Measurements from ENCODE around the gene CAMLG. TPM values are rescaled to one million over a fixed set of nuclear protein-coding genes. Genes with fewer than 3 reads are reported as not detected.
"Not testable (repeated sequence)": the region's sequence is repeated elsewhere in the genome, so short reads cannot be mapped to it uniquely, and the experiment has no call there.

Gene CAMLG
- 22.6 and 23.4 TPM in 2 replicates for total RNA-seq

GRCh38 chr5:134738133-134738962 is at the start of gene CAMLG:
TSS of gene CAMLG (plus strand) at chr5:134738548. CDS start at chr5:134738621, 73 bp downstream.
- intact Hi-C loops (cut with micrococcal nuclease): loop anchor here (1.0 to 10.0 kb wide), 18 partner anchors 20 to 771 kb away; partner anchors contain the start of genes C5orf15, C5orf24, CDKL3 and DDX46

DNA sequence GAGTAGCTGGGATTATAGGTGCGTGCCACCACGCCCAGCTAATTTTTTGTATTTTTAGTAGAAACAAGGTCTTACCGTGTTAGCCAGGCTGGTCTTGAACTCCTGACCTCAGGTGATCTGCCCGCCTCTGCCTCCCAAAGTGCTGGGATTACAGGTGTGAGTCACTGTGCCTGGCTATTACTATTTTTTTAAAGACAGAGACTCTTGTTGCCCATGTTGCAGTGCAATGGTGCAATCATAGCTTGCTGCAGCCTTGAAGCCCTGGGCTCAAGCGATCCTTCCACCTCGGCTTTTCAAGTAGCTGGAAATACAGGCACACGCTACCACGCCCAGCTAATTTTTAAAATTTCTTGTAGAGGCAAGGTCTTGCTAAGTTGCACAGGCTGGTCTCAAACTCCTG is 48.2 kb upstream of the CAMLG start:
- intact Hi-C loops (cut with micrococcal nuclease): not testable (repeated sequence)

GRCh38 chr5:134692722-134693121 is 45.6 kb upstream of the CAMLG start:
- intact Hi-C loops (cut with micrococcal nuclease): no loop called here

DNA sequence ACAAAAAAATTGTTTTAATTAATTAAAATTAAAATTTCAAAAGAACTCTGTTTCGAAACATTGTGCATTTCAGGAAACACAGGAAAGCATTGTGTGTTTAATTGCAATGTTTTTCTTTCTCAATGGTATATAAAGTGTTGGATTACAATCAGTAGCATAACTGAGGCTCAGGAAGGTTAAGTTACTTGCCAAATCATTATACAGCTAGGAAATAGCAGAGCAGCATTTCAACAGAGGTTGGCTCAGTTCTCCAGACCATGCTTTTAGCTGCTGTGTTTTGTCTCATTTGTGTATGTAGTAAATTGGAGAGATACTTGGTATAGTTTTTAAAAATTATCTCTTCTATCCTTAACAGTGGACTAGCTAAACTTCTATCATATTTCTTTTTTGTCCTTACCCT is 30.0 kb upstream of the CAMLG start:
- intact Hi-C loops (cut with micrococcal nuclease): no loop called here

GRCh38 chr5:134714120-134714519 is 24.2 kb upstream of the CAMLG start:
- intact Hi-C loops (cut with micrococcal nuclease): no loop called here

DNA sequence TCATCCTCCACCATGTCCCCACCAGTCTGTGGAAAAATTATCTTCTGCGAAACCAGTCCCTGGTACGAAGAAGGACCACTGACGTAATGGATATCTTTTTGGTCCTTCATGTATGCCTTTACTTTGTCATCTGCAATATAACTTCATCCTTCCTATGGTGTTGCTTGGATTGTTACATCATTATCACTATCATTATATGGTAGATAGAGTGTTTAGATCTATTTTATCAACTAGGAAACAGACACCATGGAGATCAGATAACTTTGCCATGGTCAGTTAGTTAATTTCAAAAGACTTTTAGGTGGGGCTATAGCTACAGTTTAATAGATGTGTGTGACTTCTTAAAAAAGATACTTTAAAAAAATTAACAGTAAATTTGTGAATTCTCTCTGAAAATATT is 23.8 kb upstream of the CAMLG start:
- intact Hi-C loops (cut with micrococcal nuclease): no loop called here

- intact Hi-C loops (cut with micrococcal nuclease): not testable (repeated sequence)
These were observed 22.9 kb upstream of the CAMLG start for GRCh38 chr5:134715466-134715865.

- intact Hi-C loops (cut with micrococcal nuclease): no loop called here
These were observed 13.5 kb upstream of the CAMLG start for GRCh38 chr5:134724872-134725271.

DNA sequence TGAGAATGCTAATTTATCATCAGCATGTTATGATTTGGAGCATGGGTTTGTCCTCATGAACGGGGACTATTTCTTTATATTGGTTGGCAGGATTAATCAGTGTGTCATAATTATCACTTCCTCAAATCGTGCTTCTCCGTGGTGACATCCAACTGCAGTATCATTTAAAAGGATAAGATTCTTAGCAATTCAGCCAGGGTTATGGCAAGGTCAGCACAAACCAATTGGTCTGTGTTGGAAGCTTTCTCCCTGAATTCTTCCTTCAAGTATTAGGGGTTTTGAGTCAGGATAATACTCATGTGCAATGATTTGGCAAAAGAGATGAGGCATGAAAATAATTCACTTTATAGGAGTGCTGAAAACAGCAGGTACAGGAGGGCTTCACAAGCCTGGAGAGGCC is 5.5 kb upstream of the CAMLG start:
- intact Hi-C loops (cut with micrococcal nuclease): loop anchor here (10.0 kb wide), 1 partner anchor 662 kb away; the partner anchor contains the start of gene MACROH2A1

- intact Hi-C loops (cut with micrococcal nuclease): loop anchor here (5.0 to 10.0 kb wide), 3 partner anchors 128 to 768 kb away; partner anchors contain the start of genes C5orf15 and MACROH2A1
These were observed 3.1 kb upstream of the CAMLG start for GRCh38 chr5:134735243-134735642.

- intact Hi-C loops (cut with micrococcal nuclease): loop anchor here (5.0 to 10.0 kb wide), 3 partner anchors 129 to 769 kb away; partner anchors contain the start of genes C5orf15 and MACROH2A1
These were observed 2.1 kb upstream of the CAMLG start for GRCh38 chr5:134736173-134736812.

DNA sequence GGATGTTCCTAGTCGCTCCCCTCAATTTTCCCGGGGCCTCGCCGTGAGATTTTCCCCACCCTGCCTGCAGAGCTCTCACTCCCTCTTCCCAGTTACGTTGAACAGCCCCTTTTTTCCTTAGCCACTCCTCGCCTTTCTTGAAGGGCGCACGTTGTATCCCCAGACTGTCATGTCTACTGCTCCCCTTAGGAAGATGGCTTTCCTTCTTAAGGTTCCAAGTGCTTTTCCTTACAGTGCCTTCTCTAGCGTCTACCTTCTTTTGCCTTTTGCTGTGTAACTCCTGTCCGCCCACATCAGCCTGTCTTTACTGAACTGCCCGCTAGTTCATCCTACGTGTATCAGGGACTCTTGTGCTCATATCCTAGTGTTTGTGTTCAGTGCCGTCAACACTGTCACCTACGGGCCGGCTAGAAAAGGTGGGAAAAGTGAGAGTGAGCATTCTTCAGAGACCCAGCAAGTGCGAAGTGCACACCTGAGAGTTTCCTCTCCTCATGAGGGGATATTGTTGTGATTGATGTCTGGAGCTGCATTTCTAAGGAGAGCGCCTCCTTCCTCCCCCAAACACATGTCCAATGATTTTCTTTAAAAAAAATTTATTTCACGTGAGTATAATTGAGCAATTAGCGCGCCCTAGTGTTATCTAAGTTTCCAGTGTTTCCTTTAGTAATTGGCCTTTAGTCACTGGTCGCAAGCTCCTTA is 764 bp downstream of the CAMLG start:
- intact Hi-C loops (cut with micrococcal nuclease): loop anchor here (1.0 to 10.0 kb wide), 19 partner anchors 19 to 772 kb away; partner anchors contain the start of genes C5orf15, C5orf24, CDKL3 and DDX46

- intact Hi-C loops (cut with micrococcal nuclease): no loop called here
These were observed 2.7 kb downstream of the CAMLG start for GRCh38 chr5:134741052-134741451.

- intact Hi-C loops (cut with micrococcal nuclease): no loop called here
These were observed 3.8 kb downstream of the CAMLG start for GRCh38 chr5:134742134-134742533.

- intact Hi-C loops (cut with micrococcal nuclease): no loop called here
These were observed 11.1 kb downstream of the CAMLG start for GRCh38 chr5:134749415-134749814.

DNA sequence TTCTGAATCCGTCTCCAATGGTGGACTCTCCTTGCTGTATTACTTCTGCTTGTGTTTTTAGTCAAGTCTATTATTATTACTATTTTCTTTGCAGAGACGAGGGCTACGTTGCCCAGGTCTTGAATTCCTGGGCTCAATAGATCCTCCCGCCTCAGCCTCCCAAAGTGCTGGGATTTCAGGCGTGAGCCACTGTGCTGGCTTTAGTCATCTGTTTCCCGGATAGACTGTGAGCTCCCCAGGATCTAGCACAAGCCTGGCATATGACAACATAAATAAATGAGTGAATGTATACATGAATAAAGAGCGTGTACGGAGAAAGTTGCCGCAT is 19.8 kb downstream of the CAMLG start:
- intact Hi-C loops (cut with micrococcal nuclease): loop anchor here (1.0 to 5.0 kb wide), 12 partner anchors 20 to 1891 kb away; partner anchors contain the start of genes AFF4, C5orf24, CAMLG and GDF9

DNA sequence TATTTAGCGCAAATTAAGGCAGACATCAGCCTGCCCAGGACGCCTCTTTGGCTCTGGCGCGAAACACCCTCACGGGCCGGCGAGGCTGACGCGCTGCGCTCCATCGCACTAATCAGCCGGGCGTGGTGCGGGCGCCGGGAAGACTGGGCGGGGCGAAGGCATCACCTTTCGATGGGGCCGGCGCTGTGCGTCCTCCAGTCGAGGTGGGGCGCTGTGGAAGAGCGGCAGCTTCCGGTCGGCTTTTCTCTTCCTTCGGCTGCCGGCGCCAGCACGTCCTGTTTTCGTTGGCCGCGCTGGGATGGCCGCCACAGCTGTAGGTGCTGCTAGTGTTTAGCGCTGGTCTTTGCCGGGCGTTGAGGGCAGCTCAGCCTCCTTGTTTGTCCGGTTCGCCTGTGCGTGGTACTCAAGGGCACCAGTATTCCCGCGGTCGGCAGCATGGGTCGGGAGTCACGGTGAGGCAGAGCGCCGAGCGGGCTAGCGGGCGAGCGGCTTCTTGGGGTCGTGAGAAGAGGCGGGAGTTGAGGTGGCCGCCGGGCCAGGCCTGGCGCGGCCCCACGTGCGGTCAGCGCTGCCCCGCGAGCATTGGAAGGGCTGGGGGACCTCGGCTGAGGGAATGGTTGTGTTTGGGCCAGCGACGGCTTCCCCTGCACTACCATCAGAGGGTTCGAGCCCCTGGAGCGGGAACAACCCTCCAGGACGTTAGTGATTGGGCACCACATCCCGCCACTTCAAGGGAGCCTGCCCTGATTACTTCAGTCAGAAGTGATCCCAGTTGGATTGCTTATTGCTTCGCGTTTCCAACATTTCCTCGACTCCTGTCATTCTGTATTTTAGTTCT is 20.4 kb downstream of the CAMLG start, which contains the start of gene DDX46:
TSS of gene DDX46 (plus strand) at position 276 of the 838 bp plus-strand sequence. CDS start at position 436, 160 bp downstream.
- intact Hi-C loops (cut with micrococcal nuclease): loop anchor here (1.0 to 5.0 kb wide), 12 partner anchors 20 to 1891 kb away; partner anchors contain the start of genes AFF4, C5orf24, CAMLG and GDF9

- intact Hi-C loops (cut with micrococcal nuclease): loop anchor here (2.0 kb wide), 1 partner anchor 29 kb away; no protein-coding TSS in a partner anchor
These were observed 29.4 kb downstream of the CAMLG start for GRCh38 chr5:134767528-134768291.

DNA sequence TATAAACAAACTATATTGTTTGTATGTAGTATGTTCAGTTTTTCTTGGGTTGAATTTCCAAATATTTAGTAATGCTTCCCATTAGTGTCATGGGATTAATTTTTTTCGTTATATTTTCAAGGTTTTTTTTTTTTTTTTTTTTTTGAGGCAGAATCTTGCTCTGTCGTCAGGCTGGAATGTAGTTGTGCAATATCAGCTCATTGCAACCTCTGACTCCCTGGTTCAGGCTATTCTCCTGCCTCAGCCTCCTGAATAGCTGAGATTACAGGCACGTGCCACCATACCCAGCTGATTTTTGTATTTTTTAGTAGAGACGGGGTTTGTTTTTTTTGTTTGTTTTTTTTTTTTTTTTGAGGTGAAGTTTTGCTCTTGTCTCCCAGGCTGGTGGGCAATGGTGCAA is 30.9 kb downstream of the CAMLG start:
- intact Hi-C loops (cut with micrococcal nuclease): no loop called here

All from T-helper 1 cell treated with Interleukin-12 subunit alpha and Interleukin-12 subunit beta and Interleukin-4 antibody, amounts not matched to agents 30 ng/mL and 1 ng/mL, for 36 hours (primary cell).